ENCODE measurements around the gene SLC38A9.

The SLC38A9 gene

DNA sequence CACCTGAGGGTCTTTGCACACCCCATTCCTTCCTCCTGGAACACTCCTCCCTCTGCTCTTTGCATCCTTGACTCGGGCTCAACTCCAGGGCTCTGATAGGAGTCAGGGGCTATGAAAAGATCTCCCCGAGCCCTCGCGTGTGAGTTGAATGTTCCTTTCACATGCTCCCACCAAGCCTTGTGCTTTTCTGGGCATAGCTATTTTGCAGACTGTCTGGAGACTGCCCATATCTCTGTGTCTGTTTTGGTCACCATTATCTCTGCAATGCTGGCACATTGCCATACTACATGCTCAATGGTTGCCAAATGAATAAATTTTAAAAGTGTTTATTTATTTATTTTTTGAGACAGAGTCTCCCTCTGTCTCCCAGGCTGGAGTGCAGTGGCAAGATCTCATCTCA, 120.4 kb downstream of the SLC38A9 start:
- H3K4me3 ChIP-seq (ENCODE audit: low read depth, low read length): no peak overlapping the region
- TF ChIP-seq, protein P1, sequence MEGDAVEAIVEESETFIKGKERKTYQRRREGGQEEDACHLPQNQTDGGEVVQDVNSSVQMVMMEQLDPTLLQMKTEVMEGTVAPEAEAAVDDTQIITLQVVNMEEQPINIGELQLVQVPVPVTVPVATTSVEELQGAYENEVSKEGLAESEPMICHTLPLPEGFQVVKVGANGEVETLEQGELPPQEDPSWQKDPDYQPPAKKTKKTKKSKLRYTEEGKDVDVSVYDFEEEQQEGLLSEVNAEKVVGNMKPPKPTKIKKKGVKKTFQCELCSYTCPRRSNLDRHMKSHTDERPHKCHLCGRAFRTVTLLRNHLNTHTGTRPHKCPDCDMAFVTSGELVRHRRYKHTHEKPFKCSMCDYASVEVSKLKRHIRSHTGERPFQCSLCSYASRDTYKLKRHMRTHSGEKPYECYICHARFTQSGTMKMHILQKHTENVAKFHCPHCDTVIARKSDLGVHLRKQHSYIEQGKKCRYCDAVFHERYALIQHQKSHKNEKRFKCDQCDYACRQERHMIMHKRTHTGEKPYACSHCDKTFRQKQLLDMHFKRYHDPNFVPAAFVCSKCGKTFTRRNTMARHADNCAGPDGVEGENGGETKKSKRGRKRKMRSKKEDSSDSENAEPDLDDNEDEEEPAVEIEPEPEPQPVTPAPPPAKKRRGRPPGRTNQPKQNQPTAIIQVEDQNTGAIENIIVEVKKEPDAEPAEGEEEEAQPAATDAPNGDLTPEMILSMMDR (IDR thresholded peaks at IDR 0.05; ENCODE audit: borderline replicate concordance, insufficient read depth, low read depth, low read length): no peak

DNA sequence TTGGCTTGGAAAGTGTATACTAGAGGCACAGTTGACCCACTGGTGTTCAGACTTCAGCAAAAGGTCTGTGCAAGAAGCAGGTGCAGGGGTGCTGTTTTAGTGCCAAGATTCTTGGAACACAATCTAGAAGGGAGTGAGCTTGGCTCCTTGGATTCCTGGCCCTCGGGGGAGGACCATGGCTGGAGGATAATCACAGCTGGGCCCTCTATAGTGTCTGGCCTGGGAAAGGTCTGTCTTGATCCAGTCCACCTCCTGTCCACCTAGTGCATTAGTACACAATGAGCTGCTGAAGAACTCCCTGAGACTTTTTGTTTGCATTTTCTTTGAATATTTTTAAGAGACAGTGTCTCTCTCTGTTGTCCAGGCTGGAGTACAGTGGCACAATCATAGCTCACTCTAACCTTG, 126.9 kb downstream of the SLC38A9 start:
- TF ChIP-seq, protein P1 (IDR thresholded peaks at IDR 0.05; ENCODE audit: borderline replicate concordance, insufficient read depth, low read depth, low read length): no peak

DNA sequence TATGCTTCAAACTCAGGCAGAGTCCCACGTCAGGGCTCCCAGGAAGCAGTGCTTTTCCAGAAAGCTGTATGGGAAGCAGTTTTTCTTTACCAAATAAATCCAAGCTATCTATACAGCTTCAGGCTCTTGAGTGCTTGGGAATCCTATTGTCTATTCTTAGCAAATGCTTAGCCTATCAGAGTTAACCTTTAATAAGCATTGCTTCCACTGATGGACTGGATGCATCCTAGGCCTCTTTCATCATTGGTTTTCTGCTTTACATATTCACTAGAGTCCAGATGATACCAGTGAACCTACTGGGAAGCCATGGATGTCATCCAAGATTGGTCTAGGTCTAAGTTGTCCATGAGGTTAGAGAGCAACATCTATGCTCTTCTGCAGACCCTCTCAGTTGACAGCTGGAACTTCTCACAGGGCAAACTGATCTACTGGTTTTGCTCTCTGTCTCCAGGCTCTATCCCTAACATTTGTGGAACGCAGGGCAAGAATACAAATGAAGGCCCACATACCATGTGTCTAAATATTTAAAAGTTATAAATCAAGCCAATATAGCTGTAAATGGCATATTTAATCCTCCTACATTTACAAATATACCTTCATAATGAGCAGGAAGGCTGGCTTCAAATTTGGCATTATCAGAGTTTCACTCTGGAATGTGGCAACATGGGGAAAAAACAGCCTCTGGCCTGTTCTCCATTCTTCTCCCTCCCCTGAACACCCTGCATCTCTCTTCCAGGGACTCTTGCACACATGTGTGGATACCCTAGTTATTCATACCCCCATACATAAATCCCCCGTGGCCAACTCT, 127.5 kb downstream of the SLC38A9 start:
- TF ChIP-seq, protein P1 (IDR thresholded peaks at IDR 0.05; ENCODE audit: borderline replicate concordance, insufficient read depth, low read depth, low read length): no peak
- no peak overlapping the region for H3K4me3 ChIP-seq (ENCODE audit: low read depth, low read length)

More for the DNA sequence above, 126.9 kb downstream of the SLC38A9 start:
- H3K4me3 ChIP-seq (ENCODE audit: low read depth, low read length): no peak overlapping the region

DNA sequence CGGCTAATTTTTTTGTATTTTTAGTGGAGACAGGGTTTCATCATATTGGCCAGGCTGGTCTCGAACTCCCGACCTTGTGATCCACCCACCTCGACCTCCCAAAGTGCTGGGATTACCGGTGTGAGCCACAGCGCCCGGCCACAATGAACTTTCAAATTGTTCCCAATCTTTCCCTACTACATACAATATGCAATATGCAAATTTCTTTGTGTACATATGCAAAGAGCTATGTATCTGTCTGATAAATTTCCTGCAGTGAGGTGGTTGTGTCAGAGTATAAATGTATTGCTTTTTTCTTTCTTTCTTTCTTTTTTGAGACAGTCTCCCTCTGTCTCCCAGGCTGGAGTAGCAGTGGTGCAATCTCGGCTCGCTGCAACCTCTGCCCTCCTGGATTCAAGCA, 128.5 kb downstream of the SLC38A9 start:
- no peak overlapping the region for H3K4me3 ChIP-seq (ENCODE audit: low read depth, low read length)
- TF ChIP-seq, protein P1 (IDR thresholded peaks at IDR 0.05; ENCODE audit: borderline replicate concordance, insufficient read depth, low read depth, low read length): no peak

DNA sequence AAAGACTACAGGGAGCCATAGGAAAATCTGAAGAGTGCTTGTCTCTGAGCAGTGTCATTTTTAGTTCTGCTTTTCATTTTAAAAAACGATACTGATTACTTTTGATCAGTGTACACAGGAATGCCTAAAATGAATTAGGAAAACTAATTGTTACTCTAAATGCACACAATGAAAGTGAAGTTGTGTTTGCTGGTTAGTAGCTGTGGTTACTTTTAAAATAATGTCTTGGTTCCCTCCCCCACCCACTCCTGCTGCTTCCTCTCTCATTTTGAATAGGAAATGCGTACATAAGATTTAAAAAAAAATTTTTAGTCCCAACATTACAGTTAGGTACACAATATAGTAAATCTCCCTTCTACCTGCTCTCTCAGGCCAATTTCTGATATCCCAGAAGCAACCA, 129.9 kb downstream of the SLC38A9 start:
- H3K4me3 ChIP-seq (ENCODE audit: low read depth, low read length): no peak overlapping the region
- TF ChIP-seq, protein P1 (IDR thresholded peaks at IDR 0.05; ENCODE audit: borderline replicate concordance, insufficient read depth, low read depth, low read length): no peak

DNA sequence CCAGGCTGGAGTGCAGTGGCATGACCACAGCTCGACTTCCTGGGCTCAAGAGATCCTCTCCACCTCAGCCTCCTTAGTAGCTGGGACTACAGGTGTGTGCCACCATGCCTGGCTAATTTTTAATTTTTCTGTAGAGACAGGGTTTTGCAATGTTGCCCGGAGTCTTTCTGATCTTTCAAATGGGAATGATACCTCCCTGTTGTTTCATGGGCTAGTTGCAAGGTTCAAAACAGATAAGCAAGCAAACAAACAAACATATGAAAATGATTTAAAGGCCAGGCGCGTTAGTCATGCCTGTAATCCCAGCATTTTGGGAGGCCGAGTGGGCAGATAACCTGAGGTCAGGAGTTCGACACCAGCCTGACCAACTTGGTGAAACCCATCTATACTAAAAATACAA, 132.1 kb downstream of the SLC38A9 start:
- no peak overlapping the region for H3K4me3 ChIP-seq (ENCODE audit: low read depth, low read length)
- TF ChIP-seq, protein P1 (IDR thresholded peaks at IDR 0.05; ENCODE audit: borderline replicate concordance, insufficient read depth, low read depth, low read length): no peak

DNA sequence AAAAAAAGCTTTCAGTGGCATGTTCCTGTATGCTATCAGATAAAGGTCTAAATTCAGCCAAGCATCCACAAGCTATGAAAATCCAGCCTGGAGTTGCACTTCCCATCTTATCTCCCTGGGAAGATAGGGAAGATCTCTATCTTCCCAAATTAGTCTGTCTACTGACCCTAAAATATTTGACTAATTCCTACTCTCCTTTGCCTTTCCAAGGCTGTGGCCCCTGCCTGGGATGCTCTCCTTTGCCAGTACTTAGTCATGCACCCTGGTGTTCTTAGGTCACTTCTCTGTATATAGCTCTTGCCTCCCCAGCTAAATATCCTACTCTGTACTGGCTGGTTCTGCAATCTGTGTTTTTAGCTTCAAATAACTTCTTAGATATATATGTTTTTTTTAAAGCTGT, 133.4 kb downstream of the SLC38A9 start:
- no peak overlapping the region for H3K4me3 ChIP-seq (ENCODE audit: low read depth, low read length)
- TF ChIP-seq, protein P1 (IDR thresholded peaks at IDR 0.05; ENCODE audit: borderline replicate concordance, insufficient read depth, low read depth, low read length): no peak

Measured in GM12875 (cell line).